ENCODE measurements around the gene EPB42. TPM values are rescaled to one million over a fixed set of nuclear protein-coding genes. Genes with fewer than 3 reads are reported as not detected.

The EPB42 gene
- total RNA-seq = 4.5 TPM

- no peak for DNase-seq (ENCODE audit: low spot score)
- intact Hi-C loops (cut with DNase I) = no loop called here
- ATAC-seq = no peak
Measured at GRCh38 chr15:43220991-43221403, at the start of gene EPB42. Gene EPB42 (minus strand): TSS chr15:43221018. CDS start chr15:43220825, 193 bp downstream.

GRCh38 chr15:43270113-43270665 lies 49.4 kb upstream of the EPB42 start:
- intact Hi-C loops (cut with DNase I) = no loop called here
- ATAC-seq = no peak
- no peak for DNase-seq (ENCODE audit: low spot score)

- no peak for ATAC-seq
- intact Hi-C loops (cut with DNase I) = no loop called here
- no peak for DNase-seq (ENCODE audit: low spot score)
Measured at GRCh38 chr15:43268111-43269105, 47.6 kb upstream of the EPB42 start.

GRCh38 chr15:43267439-43267838 lies 46.6 kb upstream of the EPB42 start:
- intact Hi-C loops (cut with DNase I) = no loop called here
- DNase-seq (ENCODE audit: low spot score) (no peak), ATAC-seq (no peak)

GRCh38 chr15:43266834-43267233 lies 46.0 kb upstream of the EPB42 start, which contains the start of gene TGM5:
Gene TGM5 (minus strand): TSS chr15:43266928. CDS start chr15:43266849, 79 bp downstream.
- no peak for DNase-seq (ENCODE audit: low spot score)
- intact Hi-C loops (cut with DNase I) = no loop called here
- ATAC-seq = no peak

- DNase-seq (ENCODE audit: low spot score) (no peak), ATAC-seq (no peak)
- intact Hi-C loops (cut with DNase I) = no loop called here
Measured at GRCh38 chr15:43266386-43266785, 45.6 kb upstream of the EPB42 start.

- intact Hi-C loops (cut with DNase I) = no loop called here
- DNase-seq (ENCODE audit: low spot score) (no peak), ATAC-seq (no peak)
Measured at GRCh38 chr15:43260011-43260615, 39.3 kb upstream of the EPB42 start.

GRCh38 chr15:43258781-43259180 lies 38.0 kb upstream of the EPB42 start:
- DNase-seq (ENCODE audit: low spot score) (no peak), ATAC-seq (no peak)
- intact Hi-C loops (cut with DNase I) = no loop called here

- ATAC-seq (no peak), DNase-seq (ENCODE audit: low spot score) (no peak)
- intact Hi-C loops (cut with DNase I) = no loop called here
Measured at GRCh38 chr15:43256341-43256740, 35.5 kb upstream of the EPB42 start.

- no peak for ATAC-seq
- no peak for DNase-seq (ENCODE audit: low spot score)
- intact Hi-C loops (cut with DNase I) = no loop called here
Measured at GRCh38 chr15:43255376-43255775, 34.6 kb upstream of the EPB42 start.

- no peak for ATAC-seq
- intact Hi-C loops (cut with DNase I) = no loop called here
- no peak for DNase-seq (ENCODE audit: low spot score)
Measured at GRCh38 chr15:43253431-43254403, 32.9 kb upstream of the EPB42 start.

GRCh38 chr15:43251871-43252250 lies 31.0 kb upstream of the EPB42 start:
- intact Hi-C loops (cut with DNase I) = no loop called here
- no peak for ATAC-seq
- DNase-seq (ENCODE audit: low spot score) = no peak

GRCh38 chr15:43251185-43251870 lies 30.5 kb upstream of the EPB42 start:
- ATAC-seq (no peak), DNase-seq (ENCODE audit: low spot score) (no peak)

GRCh38 chr15:43250785-43251184 lies 30.0 kb upstream of the EPB42 start:
- DNase-seq (ENCODE audit: low spot score) (no peak), ATAC-seq (no peak)
- intact Hi-C loops (cut with DNase I) = no loop called here

More at GRCh38 chr15:43251185-43251870, 30.5 kb upstream of the EPB42 start:
- intact Hi-C loops (cut with DNase I) = no loop called here

GRCh38 chr15:43249699-43250203 lies 28.9 kb upstream of the EPB42 start:
- DNase-seq (ENCODE audit: low spot score) (no peak), ATAC-seq (no peak)
- intact Hi-C loops (cut with DNase I) = no loop called here

- DNase-seq (ENCODE audit: low spot score) = no peak
- ATAC-seq = no peak
- intact Hi-C loops (cut with DNase I) = no loop called here
Measured at GRCh38 chr15:43249236-43249635, 28.4 kb upstream of the EPB42 start.

- intact Hi-C loops (cut with DNase I) = no loop called here
- DNase-seq (ENCODE audit: low spot score) = no peak
- no peak for ATAC-seq
Measured at GRCh38 chr15:43246261-43246774, 25.5 kb upstream of the EPB42 start.

GRCh38 chr15:43244092-43244491 lies 23.3 kb upstream of the EPB42 start:
- no peak for DNase-seq (ENCODE audit: low spot score)
- no peak for ATAC-seq
- intact Hi-C loops (cut with DNase I) = no loop called here
